ENCODE data around the gene ACOT9. TPM values are rescaled to one million over a fixed set of nuclear protein-coding genes. Genes with fewer than 3 reads are reported as not detected.

Gene ACOT9
- total RNA-seq, 1 experiment from 2014 or later = 35.1 TPM

- ChIA-PET POLR2A (no interaction called here), CTCF (interaction anchor here (0.6 kb wide), 1 partner anchor 154 kb away, joined by 3 read pairs; no protein-coding TSS in a partner anchor)
- H3K27ac Mint-ChIP-seq (ENCODE audit: unreplicated experiment) = no peak overlapping the region
- peaks cover 21% of the 10 kb centered on the region for H3K36me3 Mint-ChIP-seq (ENCODE audit: insufficient read depth, unreplicated experiment)
- no peaks in the 10 kb centered on the region for H3K27me3 Mint-ChIP-seq (ENCODE audit: insufficient read depth, unreplicated experiment)
- H3K4me1 Mint-ChIP-seq (ENCODE audit: low read depth, unreplicated experiment) = no peaks in the 10 kb centered on the region
- no TSS peak for BruUV-seq (replicated peaks)
- no peaks in the 10 kb centered on the region for H3K9me3 ChIP-seq
- intact Hi-C loops (cut with micrococcal nuclease; ENCODE audit: unreplicated experiment) = no loop called here
- H3K36me3 ChIP-seq (ENCODE audit: control insufficient read depth, insufficient read depth, low read length) = no peaks in the 10 kb centered on the region
- no peak for TF ChIP-seq CTCF (IDR thresholded peaks at IDR 0.05; ENCODE audit: insufficient read depth in 1 of 2, low read depth in 1 of 2, low read length in 1 of 2, severe bottlenecking in 1 of 2, unreplicated experiment in 1 of 2)
- H3K27me3 ChIP-seq (replicated peaks; ENCODE audit: control insufficient read depth, insufficient read depth, low read length) = no peaks in the 10 kb centered on the region
- no peaks in the 10 kb centered on the region for H3K9me3 Mint-ChIP-seq (ENCODE audit: unreplicated experiment)
- no peak for DNase-seq
- peaks cover 5% of the 10 kb centered on the region; the same call in 1 of the 2 replicates for H3K4me1 ChIP-seq
- H3K4me3 Mint-ChIP-seq (ENCODE audit: unreplicated experiment) = no peak overlapping the region
- H3K4me3 ChIP-seq (ENCODE audit: low read depth, low read length) = no peak overlapping the region
These were observed 46.5 kb upstream of the ACOT9 start for GRCh38 chrX:23789386-23790154.

- no peaks in the 10 kb centered on the region for H3K27me3 Mint-ChIP-seq (ENCODE audit: insufficient read depth, unreplicated experiment)
These were observed 45.9 kb upstream of the ACOT9 start for GRCh38 chrX:23788946-23789345.

GRCh38 chrX:23788521-23788920 is 45.4 kb upstream of the ACOT9 start:
- Mint-ChIP-seq H3K36me3 (ENCODE audit: insufficient read depth, unreplicated experiment) (peaks cover 32% of the 10 kb centered on the region), H3K4me1 (ENCODE audit: low read depth, unreplicated experiment) (no peaks in the 10 kb centered on the region), H3K27ac (ENCODE audit: unreplicated experiment) (no peak overlapping the region), H3K4me3 (ENCODE audit: unreplicated experiment) (no peak overlapping the region), H3K27me3 (ENCODE audit: insufficient read depth, unreplicated experiment) (no peaks in the 10 kb centered on the region), H3K9me3 (ENCODE audit: unreplicated experiment) (no peaks in the 10 kb centered on the region)
- Histone ChIP-seq H3K4me3 (ENCODE audit: low read depth, low read length) (no peak overlapping the region), H3K9me3 (no peaks in the 10 kb centered on the region), H3K27me3 (replicated peaks; ENCODE audit: control insufficient read depth, insufficient read depth, low read length) (no peaks in the 10 kb centered on the region), H3K36me3 (ENCODE audit: control insufficient read depth, insufficient read depth, low read length) (no peaks in the 10 kb centered on the region), H3K4me1 (peaks cover 5% of the 10 kb centered on the region; the same call in 1 of the 2 replicates)
- CTCF ChIA-PET = interaction anchor here (1.0 kb wide), 1 partner anchor 113 kb away, joined by 3 read pairs; no protein-coding TSS in a partner anchor
- BruUV-seq (replicated peaks) = no TSS peak
- DNase-seq = no peak
- no peak for TF ChIP-seq CTCF (IDR thresholded peaks at IDR 0.05; ENCODE audit: insufficient read depth in 1 of 2, low read depth in 1 of 2, low read length in 1 of 2, severe bottlenecking in 1 of 2, unreplicated experiment in 1 of 2)
- intact Hi-C loops (cut with micrococcal nuclease; ENCODE audit: unreplicated experiment) = no loop called here
- POLR2A ChIA-PET = no interaction called here

More at GRCh38 chrX:23788946-23789345, 45.9 kb upstream of the ACOT9 start:
- H3K9me3 Mint-ChIP-seq (ENCODE audit: unreplicated experiment) = no peaks in the 10 kb centered on the region
- H3K36me3 ChIP-seq (ENCODE audit: control insufficient read depth, insufficient read depth, low read length) = no peaks in the 10 kb centered on the region
- H3K27ac Mint-ChIP-seq (ENCODE audit: unreplicated experiment) = no peak overlapping the region
- no peak overlapping the region for H3K4me3 Mint-ChIP-seq (ENCODE audit: unreplicated experiment)
- POLR2A ChIA-PET = no interaction called here
- H3K36me3 Mint-ChIP-seq (ENCODE audit: insufficient read depth, unreplicated experiment) = peaks cover 27% of the 10 kb centered on the region
- CTCF ChIA-PET = interaction anchor here (1.0 kb wide), 1 partner anchor 113 kb away, joined by 3 read pairs; no protein-coding TSS in a partner anchor
- no TSS peak for BruUV-seq (replicated peaks)
- intact Hi-C loops (cut with micrococcal nuclease; ENCODE audit: unreplicated experiment) = no loop called here
- no peak overlapping the region for H3K4me3 ChIP-seq (ENCODE audit: low read depth, low read length)
- H3K4me1 ChIP-seq = peaks cover 5% of the 10 kb centered on the region; the same call in 1 of the 2 replicates
- H3K27me3 ChIP-seq (replicated peaks; ENCODE audit: control insufficient read depth, insufficient read depth, low read length) = no peaks in the 10 kb centered on the region
- TF ChIP-seq CTCF (IDR thresholded peaks at IDR 0.05; ENCODE audit: insufficient read depth in 1 of 2, low read depth in 1 of 2, low read length in 1 of 2, severe bottlenecking in 1 of 2, unreplicated experiment in 1 of 2) = no peak
- no peaks in the 10 kb centered on the region for H3K9me3 ChIP-seq
- no peaks in the 10 kb centered on the region for H3K4me1 Mint-ChIP-seq (ENCODE audit: low read depth, unreplicated experiment)
- no peak for DNase-seq

Data from Caco-2 (cell line).